ENCODE results near the gene TRDN.

TRDN gene

GRCh38 chr6:123648020-123648580, 11.3 kb upstream of the TRDN start:
- Mint-ChIP-seq H3K9me3 (peaks cover 0 to 3% of the 10 kb centered on the region in 2 donors), H3K4me3 (no peak overlapping the region), H3K27ac (no peak overlapping the region), H3K4me1 (ENCODE audit: low read depth in 2 of 2) (no peaks in the 10 kb centered on the region), H3K36me3 (ENCODE audit: insufficient read depth) (no peaks in the 10 kb centered on the region), H3K27me3 (no peaks in the 10 kb centered on the region)
- ATAC-seq (replicated peaks) (no peak), DNase-seq (no peak)

GRCh38 chr6:123641497-123641896, 4.7 kb upstream of the TRDN start:
- Mint-ChIP-seq H3K4me1 (ENCODE audit: low read depth in 2 of 2) (no peaks in the 10 kb centered on the region), H3K27ac (no peak overlapping the region), H3K4me3 (no peak overlapping the region), H3K9me3 (peaks cover 0 to 2% of the 10 kb centered on the region in 2 donors), H3K27me3 (no peaks in the 10 kb centered on the region), H3K36me3 (ENCODE audit: insufficient read depth) (no peaks in the 10 kb centered on the region)
- DNase-seq (no peak), ATAC-seq (replicated peaks) (no peak)

- no peaks in the 10 kb centered on the region for H3K27me3 Mint-ChIP-seq
- no peak for ATAC-seq (replicated peaks)
- no peaks in the 10 kb centered on the region for H3K4me1 Mint-ChIP-seq (ENCODE audit: low read depth in 2 of 2)
- H3K36me3 Mint-ChIP-seq (ENCODE audit: insufficient read depth), result no peaks in the 10 kb centered on the region
- H3K4me3 Mint-ChIP-seq, result no peak overlapping the region
- no peak overlapping the region for H3K27ac Mint-ChIP-seq
- no peak for DNase-seq
- H3K9me3 Mint-ChIP-seq, result peaks cover 0 to 2% of the 10 kb centered on the region in 2 donors
Observed at GRCh38 chr6:123640567-123641187, 3.9 kb upstream of the TRDN start.

- H3K27ac Mint-ChIP-seq, result no peak overlapping the region
- H3K27me3 Mint-ChIP-seq, result no peaks in the 10 kb centered on the region
- no peak for DNase-seq
Observed at GRCh38 chr6:123638865-123639264, 2.1 kb upstream of the TRDN start.

GRCh38 chr6:123636282-123636681, 468 bp downstream of the TRDN start:
- peaks cover 0 to 2% of the 10 kb centered on the region in 2 donors for H3K9me3 Mint-ChIP-seq
- no peaks in the 10 kb centered on the region for H3K27me3 Mint-ChIP-seq
- no peak for DNase-seq
- no peaks in the 10 kb centered on the region for H3K36me3 Mint-ChIP-seq (ENCODE audit: insufficient read depth)
- ATAC-seq (replicated peaks), result no peak
- H3K4me1 Mint-ChIP-seq (ENCODE audit: low read depth in 2 of 2), result no peaks in the 10 kb centered on the region
- H3K4me3 Mint-ChIP-seq, result no peak overlapping the region
- no peak overlapping the region for H3K27ac Mint-ChIP-seq

More at GRCh38 chr6:123638865-123639264, 2.1 kb upstream of the TRDN start:
- Mint-ChIP-seq H3K4me1 (ENCODE audit: low read depth in 2 of 2) (no peaks in the 10 kb centered on the region), H3K9me3 (peaks cover 0 to 2% of the 10 kb centered on the region in 2 donors), H3K4me3 (no peak overlapping the region), H3K36me3 (ENCODE audit: insufficient read depth) (no peaks in the 10 kb centered on the region)
- no peak for ATAC-seq (replicated peaks)

- ATAC-seq (replicated peaks) (no peak), DNase-seq (no peak)
- Mint-ChIP-seq H3K4me3 (no peak overlapping the region), H3K27ac (no peak overlapping the region), H3K4me1 (ENCODE audit: low read depth in 2 of 2) (no peaks in the 10 kb centered on the region), H3K27me3 (no peaks in the 10 kb centered on the region), H3K36me3 (ENCODE audit: insufficient read depth) (no peaks in the 10 kb centered on the region), H3K9me3 (peaks cover 0 to 2% of the 10 kb centered on the region in 2 donors)
Observed at GRCh38 chr6:123635567-123635966, 1.2 kb downstream of the TRDN start.

GRCh38 chr6:123635144-123635543, 1.6 kb downstream of the TRDN start:
- Mint-ChIP-seq H3K36me3 (ENCODE audit: insufficient read depth) (no peaks in the 10 kb centered on the region), H3K9me3 (no peaks in the 10 kb centered on the region), H3K27ac (no peak overlapping the region), H3K4me3 (no peak overlapping the region), H3K27me3 (no peaks in the 10 kb centered on the region), H3K4me1 (ENCODE audit: low read depth in 2 of 2) (no peaks in the 10 kb centered on the region)
- no peak for DNase-seq
- ATAC-seq (replicated peaks), result no peak

GRCh38 chr6:123632641-123633040, 4.1 kb downstream of the TRDN start:
- Mint-ChIP-seq H3K27ac (no peak overlapping the region), H3K9me3 (peaks cover 2 to 8% of the 10 kb centered on the region in 2 donors), H3K4me1 (ENCODE audit: low read depth in 2 of 2) (no peaks in the 10 kb centered on the region), H3K4me3 (no peak overlapping the region), H3K27me3 (no peaks in the 10 kb centered on the region), H3K36me3 (ENCODE audit: insufficient read depth) (no peaks in the 10 kb centered on the region)
- ATAC-seq (replicated peaks) (no peak), DNase-seq (no peak)

- H3K4me1 Mint-ChIP-seq (ENCODE audit: low read depth in 2 of 2), result no peaks in the 10 kb centered on the region
- DNase-seq (no peak), ATAC-seq (replicated peaks) (no peak)
- H3K9me3 Mint-ChIP-seq, result peaks cover 2 to 8% of the 10 kb centered on the region in 2 donors
- no peak overlapping the region for H3K4me3 Mint-ChIP-seq
- H3K36me3 Mint-ChIP-seq (ENCODE audit: insufficient read depth), result no peaks in the 10 kb centered on the region
- H3K27ac Mint-ChIP-seq, result no peak overlapping the region
- H3K27me3 Mint-ChIP-seq, result no peaks in the 10 kb centered on the region
Observed at GRCh38 chr6:123629258-123629941, 7.3 kb downstream of the TRDN start.

GRCh38 chr6:123625696-123626095, 11.1 kb downstream of the TRDN start:
- peaks cover 4 to 14% of the 10 kb centered on the region in 2 donors for H3K9me3 Mint-ChIP-seq
- H3K4me1 Mint-ChIP-seq (ENCODE audit: low read depth in 2 of 2), result no peaks in the 10 kb centered on the region
- ATAC-seq (replicated peaks), result no peak
- H3K27me3 Mint-ChIP-seq, result no peaks in the 10 kb centered on the region
- H3K36me3 Mint-ChIP-seq (ENCODE audit: insufficient read depth), result peaks cover 3% of the 10 kb centered on the region
- no peak for DNase-seq
- no peak overlapping the region for H3K4me3 Mint-ChIP-seq
- no peak overlapping the region for H3K27ac Mint-ChIP-seq

- DNase-seq (no peak), ATAC-seq (replicated peaks) (no peak)
- H3K36me3 Mint-ChIP-seq (ENCODE audit: insufficient read depth), result peaks cover 3% of the 10 kb centered on the region
- H3K9me3 Mint-ChIP-seq, result peaks cover 6% of the 10 kb centered on the region in 2 donors
- no peak overlapping the region for H3K4me3 Mint-ChIP-seq
- H3K27me3 Mint-ChIP-seq, result no peaks in the 10 kb centered on the region
- H3K4me1 Mint-ChIP-seq (ENCODE audit: low read depth in 2 of 2), result no peaks in the 10 kb centered on the region
- no peak overlapping the region for H3K27ac Mint-ChIP-seq
Observed at GRCh38 chr6:123622780-123623179, 14.0 kb downstream of the TRDN start.

GRCh38 chr6:123619156-123619555, 17.6 kb downstream of the TRDN start:
- peaks cover 6 to 13% of the 10 kb centered on the region in 2 donors for H3K9me3 Mint-ChIP-seq
- DNase-seq (no peak), ATAC-seq (replicated peaks) (no peak)
- peaks cover 3% of the 10 kb centered on the region for H3K36me3 Mint-ChIP-seq (ENCODE audit: insufficient read depth)
- H3K4me1 Mint-ChIP-seq (ENCODE audit: low read depth in 2 of 2), result no peaks in the 10 kb centered on the region
- H3K27ac Mint-ChIP-seq, result no peak overlapping the region
- H3K27me3 Mint-ChIP-seq, result no peaks in the 10 kb centered on the region
- no peak overlapping the region for H3K4me3 Mint-ChIP-seq

GRCh38 chr6:123616942-123617341, 19.8 kb downstream of the TRDN start:
- Mint-ChIP-seq H3K4me1 (ENCODE audit: low read depth in 2 of 2) (no peaks in the 10 kb centered on the region), H3K36me3 (ENCODE audit: insufficient read depth) (no peaks in the 10 kb centered on the region), H3K27ac (no peak overlapping the region), H3K4me3 (no peak overlapping the region), H3K27me3 (no peaks in the 10 kb centered on the region), H3K9me3 (peaks cover 5 to 7% of the 10 kb centered on the region in 2 donors)
- ATAC-seq (replicated peaks) (no peak), DNase-seq (no peak)

GRCh38 chr6:123616016-123616415, 20.7 kb downstream of the TRDN start:
- no peaks in the 10 kb centered on the region for H3K36me3 Mint-ChIP-seq (ENCODE audit: insufficient read depth)
- no peak for ATAC-seq (replicated peaks)
- no peak overlapping the region for H3K27ac Mint-ChIP-seq
- H3K4me1 Mint-ChIP-seq (ENCODE audit: low read depth in 2 of 2), result no peaks in the 10 kb centered on the region
- H3K27me3 Mint-ChIP-seq, result no peaks in the 10 kb centered on the region
- no peak for DNase-seq
- peaks cover 5 to 7% of the 10 kb centered on the region in 2 donors for H3K9me3 Mint-ChIP-seq
- no peak overlapping the region for H3K4me3 Mint-ChIP-seq
